Measurements from ENCODE around the gene CENPV.
"Not testable (repeated sequence)": the region's sequence is repeated elsewhere in the genome, so short reads cannot be mapped to it uniquely, and the experiment has no call there.

The CENPV gene

GRCh38 chr17:16300554-16300953 lies 52.7 kb downstream of the CENPV start:
- TF ChIP-seq CTCF (IDR thresholded peaks at IDR 0.05; ENCODE audit: control insufficient read depth, extremely low read depth, insufficient read depth): no peak
- DNase-seq (ENCODE audit: low read depth): no peak

GRCh38 chr17:16298140-16298662 lies 55.1 kb downstream of the CENPV start:
- no peak for TF ChIP-seq CTCF (IDR thresholded peaks at IDR 0.05; ENCODE audit: control insufficient read depth, extremely low read depth, insufficient read depth)
- DNase-seq (ENCODE audit: low read depth): no peak
- H3K4me3 ChIP-seq (ENCODE audit: low read depth, low read length): no peak overlapping the region

More at GRCh38 chr17:16300554-16300953, 52.7 kb downstream of the CENPV start:
- H3K4me3 ChIP-seq (ENCODE audit: low read depth, low read length): no peak overlapping the region

GRCh38 chr17:16297367-16298139 lies 55.7 kb downstream of the CENPV start:
- H3K4me3 ChIP-seq (ENCODE audit: low read depth, low read length): no peak overlapping the region
- no peak for DNase-seq (ENCODE audit: low read depth)
- no peak for TF ChIP-seq CTCF (IDR thresholded peaks at IDR 0.05; ENCODE audit: control insufficient read depth, extremely low read depth, insufficient read depth)

GRCh38 chr17:16296072-16296471 lies 57.2 kb downstream of the CENPV start:
- H3K4me3 ChIP-seq (ENCODE audit: low read depth, low read length); DNase-seq (ENCODE audit: low read depth): not testable (repeated sequence)

- no peak for TF ChIP-seq CTCF (IDR thresholded peaks at IDR 0.05; ENCODE audit: control insufficient read depth, extremely low read depth, insufficient read depth)
- DNase-seq (ENCODE audit: low read depth): no peak
Observed at GRCh38 chr17:16294560-16294959, 58.7 kb downstream of the CENPV start.

GRCh38 chr17:16293931-16294330 lies 59.3 kb downstream of the CENPV start:
- no peak overlapping the region for H3K4me3 ChIP-seq (ENCODE audit: low read depth, low read length)
- no peak for TF ChIP-seq CTCF (IDR thresholded peaks at IDR 0.05; ENCODE audit: control insufficient read depth, extremely low read depth, insufficient read depth)
- DNase-seq (ENCODE audit: low read depth): no peak

More at GRCh38 chr17:16294560-16294959, 58.7 kb downstream of the CENPV start:
- no peak overlapping the region for H3K4me3 ChIP-seq (ENCODE audit: low read depth, low read length)
